ENCODE results near the gene RBMS1. TPM values are rescaled to one million over a fixed set of nuclear protein-coding genes. Genes with fewer than 3 reads are reported as not detected.
A peak's percentile ranks its signal among the peaks of the same experiment; 100 is the strongest.
"Not testable (repeated sequence)": the region's sequence is repeated elsewhere in the genome, so short reads cannot be mapped to it uniquely, and the experiment has no call there.

RBMS1 gene
- total RNA-seq, 4 donors from 2014 or later, result 133 to 180 (median 139) TPM

- no peak for DNase-seq (ENCODE audit: low spot score)
- no peak for TF ChIP-seq CTCF (IDR thresholded peaks at IDR 0.05)
- ATAC-seq (ENCODE audit: low FRiP score), result no peak
Measured at GRCh38 chr2:160372585-160372984, 121.0 kb downstream of the RBMS1 start.

GRCh38 chr2:160372010-160372356, 121.6 kb downstream of the RBMS1 start:
- ATAC-seq (ENCODE audit: low FRiP score) (no peak), DNase-seq (ENCODE audit: low spot score) (no peak)
- TF ChIP-seq CTCF (IDR thresholded peaks at IDR 0.05), result no peak

- no peak for ATAC-seq (ENCODE audit: low FRiP score)
Measured at GRCh38 chr2:160371251-160372009, 122.2 kb downstream of the RBMS1 start.

GRCh38 chr2:160368988-160369930, 124.3 kb downstream of the RBMS1 start:
- ATAC-seq (ENCODE audit: low FRiP score), result peak; percentile 27
- no peak for TF ChIP-seq CTCF (IDR thresholded peaks at IDR 0.05)
- DNase-seq (ENCODE audit: low spot score), result no peak

More at GRCh38 chr2:160371251-160372009, 122.2 kb downstream of the RBMS1 start:
- TF ChIP-seq CTCF (IDR thresholded peaks at IDR 0.05), result no peak
- DNase-seq (ENCODE audit: low spot score), result no peak

- DNase-seq (ENCODE audit: low spot score) (no peak), ATAC-seq (ENCODE audit: low FRiP score) (no peak)
- TF ChIP-seq CTCF (IDR thresholded peaks at IDR 0.05), result no peak
Measured at GRCh38 chr2:160367887-160368286, 125.7 kb downstream of the RBMS1 start.

- ATAC-seq (ENCODE audit: low FRiP score), result not testable (repeated sequence)
Measured at GRCh38 chr2:160367139-160367538, 126.5 kb downstream of the RBMS1 start.

GRCh38 chr2:160366474-160366873, 127.1 kb downstream of the RBMS1 start:
- no peak for ATAC-seq (ENCODE audit: low FRiP score)
- no peak for TF ChIP-seq CTCF (IDR thresholded peaks at IDR 0.05)
- no peak for DNase-seq (ENCODE audit: low spot score)

More at GRCh38 chr2:160367139-160367538, 126.5 kb downstream of the RBMS1 start:
- not testable (repeated sequence) for DNase-seq (ENCODE audit: low spot score)

Data from omental fat pad (tissue), 4 donors.